ENCODE data around the gene RYK.

DNA sequence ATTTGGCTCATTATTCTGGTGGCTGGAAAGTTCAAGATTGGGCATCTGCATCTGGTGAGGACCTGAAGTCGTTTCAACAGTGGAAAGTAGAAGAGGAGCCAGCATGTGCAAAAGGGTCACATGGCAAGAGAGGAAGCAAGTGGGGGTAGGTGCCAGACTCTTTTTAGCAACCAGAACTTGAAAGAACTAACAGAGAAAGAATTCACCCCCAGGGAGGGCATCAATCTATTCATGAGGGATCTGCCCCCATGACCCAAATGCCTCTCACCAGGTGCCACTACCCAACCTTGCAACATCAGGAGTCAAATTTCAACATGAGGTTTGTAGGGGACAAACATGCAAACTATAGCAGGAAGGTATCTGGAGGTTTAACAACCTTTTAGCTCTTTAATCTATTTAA lies 10.3 kb upstream of the RYK start:
- TF ChIP-seq, protein P1, sequence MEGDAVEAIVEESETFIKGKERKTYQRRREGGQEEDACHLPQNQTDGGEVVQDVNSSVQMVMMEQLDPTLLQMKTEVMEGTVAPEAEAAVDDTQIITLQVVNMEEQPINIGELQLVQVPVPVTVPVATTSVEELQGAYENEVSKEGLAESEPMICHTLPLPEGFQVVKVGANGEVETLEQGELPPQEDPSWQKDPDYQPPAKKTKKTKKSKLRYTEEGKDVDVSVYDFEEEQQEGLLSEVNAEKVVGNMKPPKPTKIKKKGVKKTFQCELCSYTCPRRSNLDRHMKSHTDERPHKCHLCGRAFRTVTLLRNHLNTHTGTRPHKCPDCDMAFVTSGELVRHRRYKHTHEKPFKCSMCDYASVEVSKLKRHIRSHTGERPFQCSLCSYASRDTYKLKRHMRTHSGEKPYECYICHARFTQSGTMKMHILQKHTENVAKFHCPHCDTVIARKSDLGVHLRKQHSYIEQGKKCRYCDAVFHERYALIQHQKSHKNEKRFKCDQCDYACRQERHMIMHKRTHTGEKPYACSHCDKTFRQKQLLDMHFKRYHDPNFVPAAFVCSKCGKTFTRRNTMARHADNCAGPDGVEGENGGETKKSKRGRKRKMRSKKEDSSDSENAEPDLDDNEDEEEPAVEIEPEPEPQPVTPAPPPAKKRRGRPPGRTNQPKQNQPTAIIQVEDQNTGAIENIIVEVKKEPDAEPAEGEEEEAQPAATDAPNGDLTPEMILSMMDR (IDR thresholded peaks at IDR 0.05; ENCODE audit: insufficient read depth, low read depth, low read length), result no peak
- TF ChIP-seq EZH2 (IDR thresholded peaks at IDR 0.05; ENCODE audit: insufficient read depth, low read length), result no peak
